OCI-LY1 (cell line): ENCODE results near the gene DNAH8.

ENCODE experiments used
- CTCF ChIP-seq: fragments of 200-600 bp; sonication (generic), shearing (Covaris generic); IDR thresholded peaks from 2 replicates; pipeline ENCODE4 v1.5.1; 2017; ENCODE audit warnings: mild to moderate bottlenecking, antibody characterized with exemption, low read length, moderate library complexity, mixed read lengths
- EZH2 ChIP-seq: fragments of 200-600 bp; sonication (generic), shearing (Covaris generic); IDR thresholded peaks from 2 replicates; pipeline ENCODE4 v1.8.0; 2017; ENCODE audit warnings: borderline replicate concordance, mixed run types, mild to moderate bottlenecking, antibody characterized with exemption, low read length, moderate library complexity, mixed read lengths

DNA sequence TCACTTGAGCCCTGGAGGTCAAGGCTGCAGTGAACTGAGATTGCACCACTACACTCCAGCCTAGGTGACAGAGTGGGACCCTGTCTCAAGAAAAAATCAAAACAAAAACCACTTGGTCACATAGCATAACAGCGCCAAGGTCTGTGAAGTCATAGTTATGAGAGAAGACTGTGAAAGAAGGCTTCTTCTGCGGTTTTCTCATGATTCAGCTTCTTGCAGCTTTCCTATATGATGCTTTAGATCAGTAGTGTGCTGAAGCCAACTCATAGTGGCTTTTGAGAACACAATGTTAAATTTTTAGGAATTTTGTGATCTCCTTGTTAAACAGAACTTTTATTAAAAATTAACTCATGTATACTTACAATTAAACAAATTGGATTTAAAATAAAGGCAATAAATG lies 197.3 kb downstream of the DNAH8 start:
- no peak for TF ChIP-seq CTCF
- TF ChIP-seq EZH2 = no peak
